Measurements from ENCODE around the gene C17orf75.

GRCh38 chr17:32307658-32308057 lies 34.3 kb downstream of the C17orf75 start:
- no peak for TF ChIP-seq CTCF (conservative IDR thresholded peaks at IDR 0.05; ENCODE audit: low read length)
- TF ChIP-seq EZH2phosphoT487 (IDR thresholded peaks at IDR 0.05; ENCODE audit: borderline replicate concordance): no peak

Measured in Loucy (cell line).